ENCODE data around the gene SIAH2. TPM values are rescaled to one million over a fixed set of nuclear protein-coding genes. Genes with fewer than 3 reads are reported as not detected.

Gene SIAH2
- total and polyA plus RNA-seq, 2 experiments from 2014 or later = 43.6 to 57.9 TPM

GRCh38 chr3:150725548-150725947, 37.4 kb downstream of the SIAH2 start:
- Histone ChIP-seq H3K27me3 (no peaks in the 10 kb centered on the region), H3K9me3 (ENCODE audit: low read depth) (no peaks in the 10 kb centered on the region), H3K4me3 (no peak overlapping the region), H2AFZ (no peak overlapping the region), H3K4me2 (no peak overlapping the region), H3K36me3 (replicated peaks; ENCODE audit: insufficient read depth, low read depth) (no peaks in the 10 kb centered on the region), H3K79me2 (no peaks in the 10 kb centered on the region), H3K4me1 (ENCODE audit: insufficient read depth) (peaks cover 5% of the 10 kb centered on the region), H4K20me1 (ENCODE audit: insufficient read depth, poor library complexity, severe bottlenecking) (no peaks in the 10 kb centered on the region), H3K27ac (peak overlapping the region; percentile 60), H3K9me2 (replicated peaks; ENCODE audit: insufficient read depth) (no peaks in the 10 kb centered on the region)
- DNase-seq (ENCODE audit: low spot score) = peak; percentile 55
- WGBS (ENCODE audit: low lambda C conversion rate, missing lambda C conversion rate) = 76% methylated on average over 7 of the region's 7 CpGs
- TF ChIP-seq EZH2 (IDR thresholded peaks at IDR 0.05; ENCODE audit: borderline replicate concordance) = no peak
- no peak for TF ChIP-seq EZH2phosphoT487 (IDR thresholded peaks at IDR 0.05; ENCODE audit: low read depth, severe bottlenecking, unreplicated experiment)

GRCh38 chr3:150723946-150724345, 39.0 kb downstream of the SIAH2 start:
- H3K9me2 ChIP-seq (replicated peaks; ENCODE audit: insufficient read depth) = no peaks in the 10 kb centered on the region
- H4K20me1 ChIP-seq (ENCODE audit: insufficient read depth, poor library complexity, severe bottlenecking) = no peaks in the 10 kb centered on the region
- no peak overlapping the region for H2AFZ ChIP-seq
- no peak for TF ChIP-seq EZH2 (IDR thresholded peaks at IDR 0.05; ENCODE audit: borderline replicate concordance)
- TF ChIP-seq EZH2phosphoT487 (IDR thresholded peaks at IDR 0.05; ENCODE audit: low read depth, severe bottlenecking, unreplicated experiment) = no peak
- TF ChIP-seq CTCF (IDR thresholded peaks at IDR 0.05; ENCODE audit: poor library complexity) = no peak
- no peaks in the 10 kb centered on the region for H3K36me3 ChIP-seq (replicated peaks; ENCODE audit: insufficient read depth, low read depth)
- no peak overlapping the region for H3K4me3 ChIP-seq
- no peaks in the 10 kb centered on the region for H3K9me3 ChIP-seq (ENCODE audit: low read depth)
- DNase-seq (ENCODE audit: low spot score) = no peak
- no peak overlapping the region for H3K4me2 ChIP-seq
- 78% methylated on average over 6 of the region's 6 CpGs for whole genome bisulfite sequencing (ENCODE audit: low lambda C conversion rate, missing lambda C conversion rate)
- H3K79me2 ChIP-seq = no peaks in the 10 kb centered on the region
- no peaks in the 10 kb centered on the region for H3K27me3 ChIP-seq
- no peak overlapping the region for H3K27ac ChIP-seq
- peaks cover 5% of the 10 kb centered on the region for H3K4me1 ChIP-seq (ENCODE audit: insufficient read depth)

- Histone ChIP-seq H3K4me2 (no peak overlapping the region), H3K27ac (no peak overlapping the region), H3K4me1 (ENCODE audit: insufficient read depth) (peaks cover 5% of the 10 kb centered on the region), H3K4me3 (no peak overlapping the region), H3K79me2 (no peaks in the 10 kb centered on the region), H4K20me1 (ENCODE audit: insufficient read depth, poor library complexity, severe bottlenecking) (no peaks in the 10 kb centered on the region), H3K27me3 (no peaks in the 10 kb centered on the region), H2AFZ (no peak overlapping the region), H3K36me3 (replicated peaks; ENCODE audit: insufficient read depth, low read depth) (no peaks in the 10 kb centered on the region), H3K9me2 (replicated peaks; ENCODE audit: insufficient read depth) (no peaks in the 10 kb centered on the region), H3K9me3 (ENCODE audit: low read depth) (no peaks in the 10 kb centered on the region)
- DNase-seq (ENCODE audit: low spot score) = no peak
- 93% methylated on average over 3 of the region's 3 CpGs for WGBS (ENCODE audit: low lambda C conversion rate, missing lambda C conversion rate)
- TF ChIP-seq EZH2phosphoT487 (IDR thresholded peaks at IDR 0.05; ENCODE audit: low read depth, severe bottlenecking, unreplicated experiment) (no peak), CTCF (IDR thresholded peaks at IDR 0.05; ENCODE audit: poor library complexity) (no peak), EZH2 (IDR thresholded peaks at IDR 0.05; ENCODE audit: borderline replicate concordance) (no peak)
Observed at GRCh38 chr3:150722267-150722666, 40.7 kb downstream of the SIAH2 start.

GRCh38 chr3:150721285-150722130, 41.5 kb downstream of the SIAH2 start:
- TF ChIP-seq CTCF (IDR thresholded peaks at IDR 0.05; ENCODE audit: poor library complexity) = peak; percentile 89
- TF ChIP-seq EZH2 (IDR thresholded peaks at IDR 0.05; ENCODE audit: borderline replicate concordance) = no peak
- Histone ChIP-seq H3K4me2 (peak overlapping the region; percentile 48), H3K9me2 (replicated peaks; ENCODE audit: insufficient read depth) (no peaks in the 10 kb centered on the region), H3K4me3 (no peak overlapping the region), H3K27me3 (no peaks in the 10 kb centered on the region), H3K27ac (no peak overlapping the region), H2AFZ (peak overlapping the region; percentile 16), H3K4me1 (ENCODE audit: insufficient read depth) (peaks cover 5% of the 10 kb centered on the region), H4K20me1 (ENCODE audit: insufficient read depth, poor library complexity, severe bottlenecking) (no peaks in the 10 kb centered on the region), H3K79me2 (no peaks in the 10 kb centered on the region), H3K9me3 (ENCODE audit: low read depth) (no peaks in the 10 kb centered on the region), H3K36me3 (replicated peaks; ENCODE audit: insufficient read depth, low read depth) (no peaks in the 10 kb centered on the region)
- 27% methylated on average over 13 of the region's 13 CpGs for WGBS (ENCODE audit: low lambda C conversion rate, missing lambda C conversion rate)
- DNase-seq (ENCODE audit: low spot score) = peak; percentile 76
